Embryonic facial prominence (tissue), 1 donor: ENCODE results near the gene GOLGA8M.
"Not testable (repeated sequence)": the region's sequence is repeated elsewhere in the genome, so short reads cannot be mapped to it uniquely, and the experiment has no call there.

Source experiments
- DNase-seq: peaks from one replicate; pipeline ENCODE4 v3.0.0-alpha.2; 2016; ENCODE audit errors: extremely low spot score

Gene GOLGA8M

GRCh38 chr15:28663717-28664116 lies 48.5 kb downstream of the GOLGA8M start:
- DNase-seq, result not testable (repeated sequence)

- DNase-seq, result not testable (repeated sequence)
Measured at GRCh38 chr15:28660750-28661149, 51.5 kb downstream of the GOLGA8M start.

GRCh38 chr15:28656018-28656360 lies 56.2 kb downstream of the GOLGA8M start:
- not testable (repeated sequence) for DNase-seq

GRCh38 chr15:28655329-28656017 lies 56.7 kb downstream of the GOLGA8M start:
- DNase-seq, result not testable (repeated sequence)

- DNase-seq, result not testable (repeated sequence)
Measured at GRCh38 chr15:28654194-28654593, 58.0 kb downstream of the GOLGA8M start.

GRCh38 chr15:28652538-28652937 lies 59.7 kb downstream of the GOLGA8M start:
- not testable (repeated sequence) for DNase-seq
